Panc1 (cell line): ENCODE results near the gene LAMP5.

ENCODE experiments used
- CTCF ChIP-seq: fragments of 450-650 bp; IDR thresholded peaks from 2 replicates; pipeline ENCODE4 v1.5.1; 2017; ENCODE audit warnings: mild to moderate bottlenecking
- POLR2AphosphoS5 ChIP-seq: IDR thresholded peaks from 2 replicates; pipeline ENCODE4 v1.6.1; 2012; ENCODE audit warnings: mild to moderate bottlenecking, low read depth, low read length, moderate library complexity
- REST ChIP-seq, 2 experiments: IDR thresholded peaks; 2 replicates each; pipeline ENCODE4 v1.6.1; 2011 to 2012; ENCODE audit warnings: low read depth in 2 of 2, control low read depth in 1 of 2, low read length in 1 of 2, mild to moderate bottlenecking in 1 of 2, moderate library complexity in 1 of 2; ENCODE audit not compliant: insufficient read depth in 1 of 2
- SIN3A ChIP-seq: IDR thresholded peaks from 2 replicates; pipeline ENCODE4 v1.6.1; 2012; ENCODE audit warnings: low read depth, mild to moderate bottlenecking, low read length, moderate library complexity, borderline replicate concordance; ENCODE audit not compliant: insufficient read depth

GRCh38 chr20:9508696-9509178 is 5.7 kb upstream of the LAMP5 start:
- no peak for TF ChIP-seq CTCF
- TF ChIP-seq SIN3A, result no peak
- no peak for TF ChIP-seq POLR2AphosphoS5
- no peak for TF ChIP-seq REST (IDR thresholded peaks at IDR 0.05; ENCODE audit: insufficient read depth in 1 of 2, low read depth in 2 of 2, low read length in 1 of 2)
